Peyer's patch (tissue), 4 donors: ENCODE measurements around the gene TAF5L. TPM values are rescaled to one million over a fixed set of nuclear protein-coding genes. Genes with fewer than 3 reads are reported as not detected.

Source experiments
- DNase-seq, 3 donors: peaks; one replicate each; pipeline ENCODE4 v3.0.0-alpha.2; 2017 to 2019
- H3K27ac ChIP-seq, 4 donors: fragments of 200-600 bp; sonication (generic); one replicate each; pipeline ENCODE4 v1.5.1; 2016 to 2019
- H3K27me3 ChIP-seq, 2 donors: fragments of 200-600 bp; sonication (generic); one replicate each; pipeline ENCODE4 v1.5.1; 2019
- H3K36me3 ChIP-seq, 3 donors: fragments of 200-600 bp; sonication (generic); one replicate each; pipeline ENCODE4 v1.5.1; 2016 to 2019
- H3K4me1 ChIP-seq, 4 donors: fragments of 200-600 bp; sonication (generic); one replicate each; pipeline ENCODE4 v1.5.1; 2016 to 2019
- H3K4me3 ChIP-seq, 4 donors: fragments of 200-600 bp; sonication (generic); 1 replicate in 3 of 4; 2 replicates in 1 of 4; pipeline ENCODE4 v1.5.1; 2016 to 2019; ENCODE audit warnings: mild to moderate bottlenecking in 1 of 4
- H3K9me3 ChIP-seq, 4 donors: fragments of 200-600 bp; sonication (generic); one replicate each; pipeline ENCODE4 v1.5.1; 2016 to 2019; ENCODE audit warnings: mild to moderate bottlenecking in 1 of 4
- CTCF ChIP-seq, 6 experiments: fragments of 450-650 bp in 4 of 6; fragments of 200-600 bp in 2 of 6; sonication (generic) in 1 of 6; IDR thresholded peaks; one replicate each; pipeline ENCODE4 v1.5.1; 2017 to 2019; ENCODE audit warnings: antibody characterized with exemption in 6 of 6, mild to moderate bottlenecking in 3 of 6, moderate library complexity in 1 of 6
- POLR2A ChIP-seq, 2 donors: fragments of 450-650 bp; IDR thresholded peaks; one replicate each; pipeline ENCODE4 v1.5.1; 2017; ENCODE audit warnings: antibody characterized with exemption in 2 of 2, mild to moderate bottlenecking in 2 of 2, moderate library complexity in 2 of 2
- small RNA-seq, 2 donors: library from RNA; depleted of rRNA; stranded (forward); fragments of <200 nt; gene quantifications; one replicate each; pipeline ENCODE3, GENCODE V24; 2016
- total RNA-seq, 4 donors: library from RNA; depleted of rRNA; stranded (reverse); fragments of >200 nt; gene quantifications; one replicate each; pipeline ENCODE4 v1.1.0, GENCODE V29; 2016

The TAF5L gene
- total RNA-seq, 4 donors from 2014 or later = 10.5 to 33.0 (median 24.3) TPM

GRCh38 chr1:229550812-229551567, 74.9 kb downstream of the TAF5L start:
- DNase-seq = no peak
- peaks cover 0 to 30% (median 0%) of the 10 kb centered on the region in 4 donors for H3K4me1 ChIP-seq
- H3K4me3 ChIP-seq = no peak overlapping the region
- peaks cover 0 to 20% (median 0%) of the 10 kb centered on the region in 3 donors for H3K36me3 ChIP-seq
- H3K9me3 ChIP-seq = no peaks in the 10 kb centered on the region
- H3K27me3 ChIP-seq = no peaks in the 10 kb centered on the region
- TF ChIP-seq POLR2A (IDR thresholded peaks at IDR 0.05) (no peak), CTCF (IDR thresholded peaks at IDR 0.05) (no peak)
- H3K27ac ChIP-seq = no peak overlapping the region

- Histone ChIP-seq H3K27ac (no peak overlapping the region), H3K4me1 (peaks cover 0 to 5% (median 0%) of the 10 kb centered on the region in 4 donors), H3K27me3 (no peaks in the 10 kb centered on the region), H3K4me3 (no peak overlapping the region), H3K9me3 (no peaks in the 10 kb centered on the region), H3K36me3 (peaks cover 0 to 41% (median 0%) of the 10 kb centered on the region in 3 donors)
- no peak for DNase-seq
- TF ChIP-seq CTCF (IDR thresholded peaks at IDR 0.05) (no peak), POLR2A (IDR thresholded peaks at IDR 0.05) (no peak)
These were observed 78.4 kb downstream of the TAF5L start for GRCh38 chr1:229547542-229547941.

GRCh38 chr1:229544587-229544986, 81.3 kb downstream of the TAF5L start:
- Histone ChIP-seq H3K36me3 (peaks cover 0 to 61% (median 0%) of the 10 kb centered on the region in 3 donors), H3K4me1 (no peaks in the 10 kb centered on the region), H3K27ac (no peak overlapping the region), H3K9me3 (no peaks in the 10 kb centered on the region), H3K4me3 (no peak overlapping the region), H3K27me3 (no peaks in the 10 kb centered on the region)
- no peak for DNase-seq
- TF ChIP-seq CTCF (IDR thresholded peaks at IDR 0.05) (no peak), POLR2A (IDR thresholded peaks at IDR 0.05) (no peak)

Small RNA genes lying within 50 kb of the gene (small RNA-seq; reads per million reads assigned to genes)
- gene HMGN2P19 (0 reads per million in 2 donors), gene RNA5SP78 (0 reads per million in 2 donors)

Other genes starting within 250 kb of the TAF5L start
- gene ACTA1, start 192.0 kb downstream of the TAF5L start, total RNA-seq = 1 to 10 TPM in 1 of 4 donors, not detected in 3; 3.3 TPM
- 10 to 100 TPM; 15.4 to 40.4 (median 25.5) TPM for gene NUP133, start 117.8 kb downstream of the TAF5L start, total RNA-seq
- 10 to 100 TPM; 16.5 to 41.0 (median 20.9) TPM for gene ABCB10, start 67.4 kb downstream of the TAF5L start, total RNA-seq
- 10 to 100 TPM in 2 of 4 donors, 1 to 10 TPM in 2; 3.7 to 10.7 (median 8.3) TPM for gene URB2, start 125 bp upstream of the TAF5L start, total RNA-seq